ENCODE measurements around the gene COL6A1.

COL6A1 gene

DNA sequence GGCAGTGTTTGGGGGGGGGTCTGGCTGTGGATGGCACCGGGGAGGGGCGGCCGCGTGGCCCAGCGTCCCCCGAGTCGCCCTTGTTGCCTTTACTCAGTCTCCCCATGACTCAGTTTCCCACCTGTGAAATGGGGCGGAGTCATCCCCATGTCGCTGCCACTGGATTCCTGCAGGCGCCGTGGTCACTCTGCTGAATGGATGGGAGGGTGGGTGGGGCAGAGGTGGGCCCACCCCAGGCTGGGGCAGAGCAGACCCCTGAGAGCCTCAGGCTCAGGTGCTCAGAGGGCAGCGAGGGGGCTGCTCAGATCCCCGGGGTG is 2.0 kb downstream of the COL6A1 start:
- no peak for DNase-seq (ENCODE audit: low spot score)

DNA sequence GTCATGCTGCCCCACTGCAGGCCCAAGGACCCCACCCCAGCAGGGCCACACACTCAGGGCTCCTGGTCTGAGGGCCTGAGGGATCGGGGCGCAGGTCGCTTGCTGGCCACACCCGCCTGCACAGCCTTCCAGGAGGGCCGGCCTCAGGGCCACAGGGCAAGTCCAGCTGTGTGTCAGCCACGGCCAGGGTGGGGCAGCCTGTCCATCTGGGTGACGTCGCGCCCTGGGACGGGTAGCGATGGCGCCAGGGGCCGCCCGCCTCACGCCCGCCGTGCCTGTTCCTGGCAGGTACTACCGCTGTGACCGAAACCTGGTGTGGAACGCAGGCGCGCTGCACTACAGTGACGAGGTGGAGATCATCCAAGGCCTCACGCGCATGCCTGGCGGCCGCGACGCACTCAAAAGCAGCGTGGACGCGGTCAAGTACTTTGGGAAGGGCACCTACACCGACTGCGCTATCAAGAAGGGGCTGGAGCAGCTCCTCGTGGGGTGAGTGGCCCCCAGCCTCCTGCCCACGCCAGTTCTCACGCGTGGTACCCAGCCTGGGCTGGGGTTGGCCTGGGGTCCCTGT is 2.5 kb downstream of the COL6A1 start:
- no peak for DNase-seq (ENCODE audit: low spot score)

DNA sequence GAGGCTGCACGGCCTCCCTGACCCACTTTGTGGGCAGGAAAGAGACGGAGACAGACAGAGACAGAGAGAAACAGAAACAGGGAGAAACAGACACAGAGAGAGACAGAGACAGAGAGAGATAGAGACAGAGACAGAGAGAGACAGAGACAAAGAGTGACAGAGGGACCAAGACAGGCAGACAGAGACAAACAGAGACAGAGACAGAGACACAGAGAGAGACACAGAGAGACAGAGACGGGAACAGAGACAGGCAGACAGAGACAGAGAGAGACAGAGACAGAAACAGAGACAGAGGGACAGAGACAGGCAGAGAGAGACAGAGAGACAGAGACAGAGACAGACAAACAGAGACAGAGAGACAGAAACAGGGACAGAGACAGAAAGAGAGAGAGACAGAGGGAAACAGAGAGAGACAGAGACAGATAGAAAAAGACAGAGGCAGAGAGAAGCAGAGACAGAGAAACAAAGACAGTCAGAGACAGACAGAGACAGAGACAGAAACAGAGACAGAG is 3.1 kb downstream of the COL6A1 start:
- no peak for DNase-seq (ENCODE audit: low spot score)

DNA sequence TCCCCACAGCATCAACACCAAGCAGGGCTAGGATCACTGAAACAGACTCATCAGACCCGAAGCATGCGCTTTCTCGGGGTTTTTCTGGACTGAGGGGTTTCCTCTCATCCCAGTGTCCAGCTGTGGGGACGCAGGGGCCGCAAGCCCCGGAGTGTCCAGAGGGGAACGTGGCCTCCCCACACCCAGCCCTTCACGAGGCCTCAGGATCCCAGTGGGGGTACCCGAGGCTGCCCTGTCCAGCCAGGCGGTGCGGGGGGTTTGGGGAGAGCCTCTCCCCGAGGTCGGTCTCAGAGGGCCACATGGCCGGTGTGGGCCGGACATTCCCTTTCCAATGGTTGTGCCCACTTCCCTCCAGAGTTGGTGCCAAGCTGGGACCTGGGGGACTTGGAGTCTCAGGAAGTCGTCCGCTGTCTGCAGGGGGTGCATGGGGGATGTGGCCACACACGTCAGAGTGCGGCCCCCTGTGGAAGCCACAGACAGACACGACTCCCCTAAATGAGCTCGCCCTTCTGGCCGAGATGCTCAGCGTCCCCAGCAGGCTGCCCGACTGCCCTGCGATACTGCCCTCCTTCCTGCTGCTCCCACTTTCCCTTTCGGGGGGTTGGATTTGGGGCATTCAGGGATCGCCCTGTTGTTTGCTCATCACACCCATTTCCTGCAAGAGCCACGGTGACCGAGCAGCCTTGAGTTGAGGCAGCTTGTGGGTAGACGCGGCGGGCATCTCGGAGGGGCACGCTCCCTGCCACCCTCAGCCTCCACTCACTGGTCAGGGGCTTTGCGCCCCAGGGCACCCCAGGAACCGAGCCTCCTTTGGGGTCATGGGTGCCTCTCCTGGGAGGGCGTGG is 4.1 kb downstream of the COL6A1 start:
- no peak for DNase-seq (ENCODE audit: low spot score)

DNA sequence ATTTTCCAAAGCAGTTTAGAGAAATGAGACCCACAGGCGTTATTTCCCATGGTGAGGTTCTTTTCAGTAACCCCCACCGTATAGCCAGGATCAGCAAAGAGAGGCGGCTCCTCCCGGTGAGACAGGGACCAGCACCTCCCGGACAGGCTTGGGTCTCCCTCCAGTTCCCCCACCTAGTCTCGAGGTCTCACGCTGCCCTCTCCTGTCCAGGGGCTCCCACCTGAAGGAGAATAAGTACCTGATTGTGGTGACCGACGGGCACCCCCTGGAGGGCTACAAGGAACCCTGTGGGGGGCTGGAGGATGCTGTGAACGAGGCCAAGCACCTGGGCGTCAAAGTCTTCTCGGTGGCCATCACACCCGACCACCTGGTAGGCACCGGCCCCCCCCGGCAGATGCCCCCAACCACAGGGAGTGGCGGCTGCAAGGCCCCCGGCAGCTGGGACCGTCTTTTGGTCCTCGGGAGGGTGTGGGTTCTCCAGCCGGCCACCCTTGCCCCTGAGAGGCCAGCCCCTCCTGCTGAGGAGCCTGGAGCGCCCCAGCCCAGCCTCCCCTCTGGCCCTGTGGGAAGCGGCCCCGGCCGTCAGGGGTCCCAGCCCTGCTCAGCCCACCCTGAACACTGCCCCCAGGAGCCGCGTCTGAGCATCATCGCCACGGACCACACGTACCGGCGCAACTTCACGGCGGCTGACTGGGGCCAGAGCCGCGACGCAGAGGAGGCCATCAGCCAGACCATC is 4.9 kb downstream of the COL6A1 start:
- no peak for DNase-seq (ENCODE audit: low spot score)

DNA sequence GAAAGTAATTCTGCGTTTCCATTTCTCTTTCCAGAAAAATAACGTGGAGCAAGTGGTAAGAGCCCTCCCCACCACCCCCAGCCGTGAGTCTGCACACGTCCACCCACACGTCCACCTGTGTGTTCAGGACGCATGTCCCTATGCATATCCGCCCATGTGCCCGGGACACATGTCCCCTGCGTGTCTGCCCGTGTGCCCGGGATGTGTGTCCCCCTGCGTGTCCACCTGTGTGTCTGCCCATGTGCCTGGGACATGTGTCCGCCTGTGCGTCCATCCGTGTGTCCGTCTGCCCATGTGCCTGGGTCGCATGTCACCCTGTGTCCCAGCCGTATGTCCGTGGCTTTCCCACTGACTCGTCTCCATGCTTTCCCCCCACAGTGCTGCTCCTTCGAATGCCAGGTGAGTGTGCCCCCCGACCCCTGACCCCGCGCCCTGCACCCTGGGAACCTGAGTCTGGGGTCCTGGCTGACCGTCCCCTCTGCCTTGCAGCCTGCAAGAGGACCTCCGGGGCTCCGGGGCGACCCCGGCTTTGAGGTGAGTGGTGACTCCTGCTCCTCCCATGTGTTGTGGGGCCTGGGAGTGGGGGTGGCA is 5.6 kb downstream of the COL6A1 start:
- DNase-seq (ENCODE audit: low spot score): no peak

DNA sequence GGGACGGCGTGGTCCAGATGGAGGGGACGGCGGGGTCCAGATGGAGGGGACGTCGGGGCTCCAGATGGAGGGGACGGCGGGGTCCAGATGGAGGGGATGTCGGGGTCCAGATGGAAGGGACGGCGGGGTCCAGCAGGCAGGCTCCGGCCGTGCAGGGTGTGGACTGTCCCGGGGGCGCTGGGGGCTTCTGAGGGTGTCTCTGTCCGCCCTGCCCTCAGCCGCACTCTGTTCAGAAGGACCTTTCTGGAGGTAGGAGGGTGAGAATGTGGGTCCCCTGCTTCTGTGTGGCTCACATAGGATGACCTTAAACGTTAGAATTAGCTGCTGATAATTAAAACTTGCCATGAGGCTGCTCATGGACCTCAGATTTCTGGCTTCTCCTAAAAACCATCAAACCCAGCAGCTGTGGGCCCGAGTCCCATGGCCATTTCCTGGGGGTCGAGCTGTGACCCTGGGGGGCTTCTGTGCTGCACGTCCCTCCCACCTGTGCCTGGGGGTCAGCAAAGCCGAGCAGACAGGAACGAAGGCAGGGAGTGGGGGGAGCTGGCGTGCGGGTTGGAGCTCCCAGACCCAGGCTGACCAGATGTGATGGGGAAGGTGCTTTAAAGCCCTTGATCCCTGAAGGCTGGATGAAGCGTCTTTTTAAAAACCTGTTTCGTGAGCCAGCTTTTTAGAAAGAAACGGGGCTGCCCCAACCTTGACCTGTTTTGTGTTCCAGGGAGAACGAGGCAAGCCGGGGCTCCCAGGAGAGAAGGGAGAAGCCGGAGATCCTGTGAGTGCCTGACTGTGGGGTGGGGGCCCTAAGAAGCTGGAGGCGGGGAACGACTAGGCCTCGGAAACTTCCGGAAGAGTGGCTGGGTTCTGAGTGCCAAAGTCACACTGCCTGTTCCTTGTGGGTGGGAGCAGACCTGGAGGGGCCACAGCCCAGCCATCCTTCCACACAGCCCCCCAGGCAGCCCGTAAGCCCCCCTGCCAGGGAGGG is 7.1 kb downstream of the COL6A1 start:
- DNase-seq (ENCODE audit: low spot score): no peak

DNA sequence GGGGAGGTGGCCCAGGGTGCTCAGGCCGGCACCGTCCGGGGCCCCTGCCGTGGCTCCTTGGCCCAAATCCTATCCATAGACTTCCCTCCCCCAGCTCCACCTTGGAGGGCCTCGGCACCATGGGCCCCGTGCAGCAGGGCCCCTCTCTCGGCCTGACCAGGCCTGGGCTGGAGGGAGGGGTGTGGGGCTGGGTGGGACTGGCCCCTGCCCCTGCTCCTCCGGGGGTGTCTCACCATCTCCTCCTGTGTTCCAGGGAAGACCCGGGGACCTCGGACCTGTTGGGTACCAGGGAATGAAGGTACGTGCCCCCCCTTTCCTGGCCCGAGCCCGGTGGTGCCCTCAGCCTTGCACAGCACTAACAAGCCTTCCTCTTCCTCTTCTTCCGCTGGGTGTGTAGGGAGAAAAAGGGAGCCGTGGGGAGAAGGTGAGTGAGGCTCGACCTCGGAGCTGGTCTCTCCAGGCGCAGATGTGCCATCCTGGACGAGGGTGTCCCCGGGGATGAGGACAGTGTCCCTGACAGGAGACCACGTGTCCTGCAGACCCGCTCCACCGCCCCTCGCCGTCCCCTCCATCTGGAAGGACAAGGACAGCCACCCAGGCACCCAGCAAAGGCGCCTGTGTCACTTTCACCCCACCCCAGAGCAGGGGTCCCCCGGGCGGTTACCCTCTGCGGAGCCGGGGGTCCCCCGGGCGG is 7.9 kb downstream of the COL6A1 start:
- no peak for DNase-seq (ENCODE audit: low spot score)

DNA sequence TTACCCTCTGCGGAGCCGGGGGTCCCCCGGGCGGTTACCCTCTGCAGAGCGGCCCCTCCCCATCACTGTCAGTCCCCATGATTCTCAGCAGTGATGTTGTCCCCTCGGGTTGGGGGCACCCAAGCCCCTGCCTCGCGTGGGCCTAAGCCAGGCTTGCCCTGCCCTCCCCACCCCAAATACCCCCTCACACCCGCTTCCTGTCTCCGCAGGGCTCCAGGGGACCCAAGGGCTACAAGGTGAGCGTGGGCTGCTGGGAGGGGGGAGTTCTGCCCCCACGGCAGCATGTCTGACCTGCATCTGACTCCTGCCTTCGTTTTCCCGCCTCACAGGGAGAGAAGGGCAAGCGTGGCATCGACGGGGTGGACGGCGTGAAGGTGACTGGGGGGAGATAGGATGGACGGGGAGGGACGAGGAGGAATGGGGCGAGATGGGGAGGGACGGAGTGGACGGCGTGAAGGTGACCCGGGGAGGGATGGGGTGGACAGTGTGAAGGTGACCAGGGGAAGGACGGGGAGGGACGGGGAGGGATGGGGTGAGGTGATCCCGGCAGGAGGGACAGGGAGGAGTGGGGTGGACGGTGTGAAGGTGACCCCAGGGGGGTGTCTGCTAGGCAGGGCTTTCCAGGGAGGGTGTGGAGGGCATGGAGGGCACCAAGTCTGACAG is 8.6 kb downstream of the COL6A1 start:
- DNase-seq (ENCODE audit: low spot score): no peak

DNA sequence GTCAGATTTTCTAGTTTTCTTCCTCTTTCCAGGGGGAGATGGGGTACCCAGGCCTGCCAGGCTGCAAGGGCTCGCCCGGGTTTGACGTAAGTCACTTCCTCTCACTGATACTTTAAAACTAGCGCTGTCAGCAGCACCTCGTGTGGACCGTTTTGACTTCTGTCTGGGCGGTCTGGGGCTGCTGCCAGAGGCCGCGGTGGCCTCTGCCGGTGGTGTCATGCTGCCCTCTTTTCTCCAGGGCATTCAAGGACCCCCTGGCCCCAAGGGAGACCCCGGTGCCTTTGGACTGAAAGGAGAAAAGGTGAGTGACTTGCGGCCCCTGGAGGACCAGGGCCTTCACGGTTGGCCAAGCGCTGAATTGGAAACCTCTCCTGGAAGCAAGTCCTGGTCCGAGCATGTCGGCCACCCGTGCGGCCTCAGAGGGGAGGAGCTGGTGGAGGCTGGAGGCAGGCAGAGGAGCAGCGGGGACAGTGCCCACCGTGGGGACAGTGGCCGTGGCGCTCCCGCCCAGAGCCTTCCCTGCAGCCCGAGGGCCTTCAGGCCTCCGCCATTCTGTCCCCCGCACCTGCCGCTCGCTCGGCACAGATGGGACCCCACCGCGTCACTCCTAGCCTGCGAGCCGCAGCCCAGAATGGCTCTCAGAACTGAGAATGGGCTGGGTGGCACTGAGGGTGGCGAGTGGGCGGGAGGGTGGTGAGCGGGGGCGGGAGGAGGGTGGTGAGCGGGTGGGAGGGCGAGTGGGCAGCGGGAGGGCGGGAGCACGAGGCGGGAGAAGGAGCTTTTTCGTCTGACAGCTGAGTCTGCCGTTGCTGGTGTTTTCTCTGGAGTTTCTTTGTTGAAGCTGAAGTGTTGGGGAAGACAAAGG is 9.4 kb downstream of the COL6A1 start:
- DNase-seq (ENCODE audit: low spot score): no peak

DNA sequence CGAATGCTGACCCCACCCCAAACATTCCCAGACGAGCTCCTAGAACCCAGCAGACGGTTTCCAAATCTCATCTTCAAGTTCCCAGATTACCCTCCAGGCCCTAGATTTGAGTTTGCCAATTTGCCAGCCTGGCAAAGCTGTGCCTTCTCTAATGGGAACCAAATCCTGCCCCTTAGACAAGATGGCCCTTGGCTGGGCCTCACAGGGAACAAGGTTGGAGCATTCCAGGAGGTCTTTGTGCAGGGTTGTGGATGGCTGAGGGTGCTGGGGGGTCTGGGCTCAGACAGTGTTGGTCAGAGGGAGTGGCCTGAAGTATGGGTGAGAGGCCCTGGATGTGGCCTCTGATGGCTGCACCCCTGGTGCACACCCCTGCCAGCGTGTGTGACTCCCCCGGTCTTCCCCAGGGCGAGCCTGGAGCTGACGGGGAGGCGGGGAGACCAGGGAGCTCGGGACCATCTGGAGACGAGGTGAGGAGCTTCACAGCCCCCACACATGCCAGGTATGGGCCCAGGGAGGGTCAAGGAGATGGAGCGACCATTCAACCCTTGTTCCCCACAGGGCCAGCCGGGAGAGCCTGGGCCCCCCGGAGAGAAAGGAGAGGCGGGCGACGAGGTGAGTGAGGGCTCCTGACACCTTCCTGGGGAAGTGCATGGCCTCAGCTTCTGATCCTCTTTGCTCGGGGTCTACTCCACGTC is 10.2 kb downstream of the COL6A1 start:
- DNase-seq (ENCODE audit: low spot score): no peak

DNA sequence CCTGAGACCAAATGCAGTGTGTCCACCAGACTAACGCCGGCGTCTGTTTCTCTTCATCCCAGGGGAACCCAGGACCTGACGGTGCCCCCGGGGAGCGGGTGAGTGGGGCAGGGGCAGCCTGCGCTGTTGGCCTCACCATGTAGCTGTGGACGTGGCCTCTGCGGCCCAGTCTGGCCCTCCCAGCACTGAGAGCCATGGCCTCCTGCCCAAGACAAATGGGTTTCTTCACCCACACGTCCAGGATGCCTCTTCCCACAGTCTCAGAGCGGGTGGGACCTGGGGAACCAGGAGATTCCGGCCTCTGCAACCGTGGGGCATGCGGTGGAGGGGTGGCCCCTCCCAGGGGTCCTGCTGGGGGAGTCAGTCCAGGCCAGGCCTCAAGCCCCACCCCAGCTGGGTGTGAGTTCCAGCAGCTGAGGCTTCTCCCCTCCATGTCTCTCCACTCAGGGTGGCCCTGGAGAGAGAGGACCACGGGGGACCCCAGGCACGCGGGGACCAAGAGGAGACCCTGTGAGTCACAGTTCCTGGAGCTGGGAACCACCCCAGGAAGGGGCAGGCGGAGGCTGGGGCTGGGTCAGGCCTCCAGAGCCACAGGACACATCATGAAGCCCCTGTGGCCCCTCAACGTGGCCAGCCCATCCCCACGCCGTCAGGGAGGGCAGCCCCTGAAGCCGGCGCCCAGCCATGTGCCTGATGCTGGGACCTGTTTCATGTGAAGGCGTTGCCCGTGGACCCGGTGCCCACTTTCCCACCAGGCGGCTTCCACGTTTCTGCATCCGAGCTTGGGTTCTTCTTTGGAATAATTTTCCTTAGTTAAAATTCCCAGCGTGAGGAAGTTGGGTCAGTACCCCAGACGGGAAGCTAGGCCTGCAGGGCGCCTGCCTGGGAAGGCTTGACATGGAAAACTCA is 11.0 kb downstream of the COL6A1 start:
- DNase-seq (ENCODE audit: low spot score): no peak

DNA sequence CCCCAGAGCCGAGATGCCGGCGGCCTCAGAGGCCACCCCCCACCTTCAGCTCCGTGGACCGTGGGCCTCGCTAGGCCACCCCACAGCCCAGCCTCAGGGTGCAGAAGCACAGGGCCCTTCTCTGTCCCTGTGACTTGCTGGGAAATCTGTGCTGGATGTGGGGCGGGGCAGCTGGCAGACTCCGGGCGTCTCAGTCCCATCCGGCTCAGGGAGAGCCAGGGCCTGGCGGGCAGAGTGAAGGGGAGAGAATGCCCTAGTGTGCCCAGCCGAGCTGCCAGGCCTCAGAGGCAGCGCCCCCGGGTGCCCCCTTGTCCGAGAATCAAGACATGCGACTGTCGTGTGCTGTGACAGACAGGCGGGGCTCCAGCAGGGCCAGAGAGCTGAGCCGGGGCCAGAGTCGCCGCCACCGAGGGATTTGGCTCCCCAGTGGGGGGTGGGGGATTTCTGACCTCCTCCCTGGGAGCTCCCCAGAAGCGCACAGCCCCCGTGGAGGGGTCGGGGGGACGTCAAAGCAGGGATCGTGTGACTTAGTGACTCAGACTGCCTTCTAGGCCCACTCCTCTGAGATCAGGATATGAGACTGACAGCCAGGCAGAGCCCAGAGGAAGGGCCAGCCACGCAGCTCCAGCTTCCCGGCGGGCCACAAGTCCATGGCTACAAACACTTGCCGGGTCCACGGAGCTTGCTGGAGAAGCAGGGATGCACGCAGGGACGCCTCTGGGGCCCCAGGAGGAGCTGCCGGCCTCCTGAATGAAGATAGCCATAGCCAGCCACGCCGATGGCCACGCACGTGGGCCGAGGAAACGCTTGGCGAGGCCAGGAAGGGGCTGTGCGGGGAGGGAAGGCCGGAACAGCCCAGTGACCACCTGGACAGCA is 11.9 kb downstream of the COL6A1 start:
- DNase-seq (ENCODE audit: low spot score): no peak

DNA sequence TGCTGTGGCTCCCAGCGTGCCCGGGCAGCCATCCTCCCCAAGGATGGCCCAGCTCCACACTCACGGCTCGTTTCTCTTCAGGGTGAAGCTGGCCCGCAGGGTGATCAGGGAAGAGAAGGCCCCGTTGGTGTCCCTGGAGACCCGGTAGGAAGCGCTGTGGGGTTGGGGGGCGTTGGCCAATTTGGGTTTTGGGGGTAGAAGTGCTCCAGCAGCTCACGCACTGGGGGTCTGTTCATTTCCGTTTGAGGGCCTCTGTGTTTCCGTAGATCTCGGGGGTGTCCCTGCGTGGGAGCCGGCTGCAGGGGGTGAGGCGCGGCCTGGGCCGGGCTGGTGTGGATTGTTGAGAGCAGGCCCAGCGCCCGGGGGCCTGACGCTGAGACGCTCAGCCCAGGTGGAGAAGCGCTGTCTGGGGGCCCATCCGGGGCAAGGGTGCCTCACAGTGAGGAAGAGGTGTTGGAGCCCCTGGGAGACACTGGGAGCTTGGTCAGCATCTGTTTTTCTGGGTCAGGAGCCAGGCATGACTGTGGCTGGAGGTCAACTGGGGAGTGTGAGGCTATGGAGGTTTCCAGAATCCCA is 12.6 kb downstream of the COL6A1 start:
- DNase-seq (ENCODE audit: low spot score): no peak

DNA sequence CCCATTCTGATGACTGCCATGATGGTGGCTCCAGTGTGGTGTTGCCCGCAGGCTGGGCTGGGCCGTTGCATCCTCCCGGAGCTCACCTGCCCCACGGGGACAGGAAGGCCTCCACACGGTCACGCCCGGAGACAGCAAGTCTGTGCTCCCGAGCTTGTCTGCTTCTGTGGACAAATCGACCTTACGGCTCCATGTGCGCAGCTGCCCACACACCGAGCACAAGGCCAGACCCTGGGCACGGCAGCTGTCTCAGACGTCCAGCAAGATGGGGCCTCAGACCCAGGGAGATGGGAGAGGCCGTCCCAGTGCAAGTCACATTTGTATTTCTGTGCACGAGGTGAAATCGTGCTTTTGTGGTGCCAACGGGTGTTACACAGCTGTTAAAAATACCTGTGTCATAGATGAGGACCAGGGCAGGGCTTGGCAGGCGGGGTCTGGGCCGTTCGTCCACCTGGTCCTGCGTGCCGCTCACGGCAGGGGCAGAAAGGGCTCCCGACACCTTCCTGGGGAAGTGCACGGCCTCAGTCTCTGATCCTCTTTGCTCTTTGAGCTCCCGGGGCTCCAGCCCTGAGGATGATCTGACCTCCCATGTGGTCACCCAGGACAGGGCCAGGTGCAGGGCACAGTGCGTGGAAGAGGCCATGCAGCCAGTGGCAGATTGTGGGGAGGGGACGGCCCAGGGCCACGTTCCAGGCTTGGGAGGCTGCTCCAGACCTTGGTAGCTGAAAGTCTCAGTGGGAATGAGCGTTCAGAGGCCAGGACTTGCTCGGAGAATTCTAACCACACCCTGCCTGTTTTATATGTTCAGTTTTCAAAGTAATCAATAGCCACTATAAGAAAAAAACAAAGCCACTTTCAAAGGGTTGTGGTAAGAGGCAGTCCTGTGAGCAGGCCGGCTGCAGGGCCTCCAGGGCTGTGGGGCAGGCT is 13.5 kb downstream of the COL6A1 start:
- no peak for DNase-seq (ENCODE audit: low spot score)
